SK-N-MC (cell line): ENCODE data around the gene PPY.

Experiments
- EZH2 ChIP-seq: fragments of 200-600 bp; sonication (generic); IDR thresholded peaks from one replicate; pipeline ENCODE4 v1.6.1; 2017; ENCODE audit warnings: antibody characterized with exemption
- POLR2AphosphoS5 ChIP-seq: IDR thresholded peaks from 2 replicates; pipeline ENCODE4 v1.6.1; 2012; ENCODE audit warnings: mild to moderate bottlenecking, low read depth, low read length, borderline replicate concordance

GRCh38 chr17:43935204-43935925 lies 6.9 kb downstream of the PPY start:
- TF ChIP-seq POLR2AphosphoS5: no peak
- TF ChIP-seq EZH2: no peak
